GM21515 (cell line): ENCODE results near the gene FSD1.

ENCODE experiments used
- ATAC-seq: cut with Tn5 transposase; IDR thresholded peaks from one replicate; pipeline ENCODE4 v1.9.1; 2021; ENCODE audit not compliant: unreplicated experiment

FSD1 gene

DNA sequence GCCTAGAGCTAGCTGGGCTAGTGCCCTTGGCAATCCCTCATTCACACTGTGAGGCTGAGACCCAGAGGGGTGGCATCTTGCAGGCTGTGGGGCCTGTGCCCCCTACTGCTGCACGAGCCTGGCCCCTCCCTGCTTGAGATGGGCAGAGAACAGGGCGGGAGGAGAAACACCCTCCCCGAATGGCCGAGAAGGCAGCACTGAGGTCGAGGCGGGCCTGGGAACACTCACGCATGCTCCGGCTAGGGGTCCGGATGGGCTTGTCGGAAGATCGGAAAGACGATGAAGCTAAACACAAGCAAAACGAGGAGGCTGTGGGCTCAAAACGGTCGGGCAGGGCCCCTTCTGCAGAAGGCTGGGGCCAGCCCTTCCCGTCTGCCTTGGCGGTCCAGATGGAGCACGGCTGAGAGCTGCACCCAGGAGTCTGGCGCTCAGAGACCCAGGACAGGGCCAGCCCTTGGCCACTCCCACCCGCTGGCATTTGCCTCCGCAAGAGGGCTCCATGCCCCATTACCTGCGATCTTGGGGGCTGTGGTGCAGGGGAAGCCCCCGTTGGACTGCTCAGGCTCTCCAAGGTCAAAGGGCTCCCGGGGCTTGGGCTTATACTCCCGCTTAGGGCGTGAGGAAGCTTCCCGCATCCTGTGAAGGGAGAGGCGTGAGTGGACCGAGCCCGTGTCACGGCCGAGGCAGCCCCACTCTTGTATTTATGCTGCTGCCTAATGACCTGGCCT is 57.9 kb downstream of the FSD1 start:
- no peak for ATAC-seq

DNA sequence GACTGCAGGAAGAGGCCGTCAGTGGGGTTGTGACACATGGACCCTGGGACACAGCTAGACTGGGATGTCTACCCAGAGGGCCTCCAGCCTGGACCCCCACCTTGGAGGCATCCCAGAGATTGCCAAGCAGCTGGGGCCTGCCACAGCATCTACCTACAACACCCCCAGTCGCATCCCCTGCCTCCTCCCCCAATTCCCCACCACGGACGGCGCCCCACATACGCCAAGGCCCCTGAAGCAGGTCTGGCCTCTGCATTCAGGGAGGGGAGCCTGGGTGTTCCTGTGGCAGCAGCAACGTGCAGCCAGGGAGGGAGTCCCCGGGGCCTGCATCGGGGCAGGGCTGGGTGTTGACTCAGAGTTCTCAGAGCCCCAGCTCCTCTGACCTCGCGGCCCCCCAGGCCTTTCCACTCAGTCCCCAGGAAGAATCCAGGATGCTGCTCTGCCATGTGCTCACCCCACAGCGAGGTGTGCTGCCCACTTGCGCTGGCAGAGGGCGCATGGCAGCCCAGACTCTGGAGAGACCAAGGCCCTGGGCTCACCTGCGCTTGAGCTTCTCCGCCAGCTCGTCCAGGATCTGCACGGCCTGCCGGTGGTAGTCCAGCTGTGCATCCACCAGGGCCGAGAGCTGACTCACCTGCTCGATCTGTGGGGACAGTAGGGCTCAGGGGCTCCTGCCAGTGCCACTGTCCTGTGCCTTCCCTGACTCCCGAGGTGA is 58.6 kb downstream of the FSD1 start:
- no peak for ATAC-seq

DNA sequence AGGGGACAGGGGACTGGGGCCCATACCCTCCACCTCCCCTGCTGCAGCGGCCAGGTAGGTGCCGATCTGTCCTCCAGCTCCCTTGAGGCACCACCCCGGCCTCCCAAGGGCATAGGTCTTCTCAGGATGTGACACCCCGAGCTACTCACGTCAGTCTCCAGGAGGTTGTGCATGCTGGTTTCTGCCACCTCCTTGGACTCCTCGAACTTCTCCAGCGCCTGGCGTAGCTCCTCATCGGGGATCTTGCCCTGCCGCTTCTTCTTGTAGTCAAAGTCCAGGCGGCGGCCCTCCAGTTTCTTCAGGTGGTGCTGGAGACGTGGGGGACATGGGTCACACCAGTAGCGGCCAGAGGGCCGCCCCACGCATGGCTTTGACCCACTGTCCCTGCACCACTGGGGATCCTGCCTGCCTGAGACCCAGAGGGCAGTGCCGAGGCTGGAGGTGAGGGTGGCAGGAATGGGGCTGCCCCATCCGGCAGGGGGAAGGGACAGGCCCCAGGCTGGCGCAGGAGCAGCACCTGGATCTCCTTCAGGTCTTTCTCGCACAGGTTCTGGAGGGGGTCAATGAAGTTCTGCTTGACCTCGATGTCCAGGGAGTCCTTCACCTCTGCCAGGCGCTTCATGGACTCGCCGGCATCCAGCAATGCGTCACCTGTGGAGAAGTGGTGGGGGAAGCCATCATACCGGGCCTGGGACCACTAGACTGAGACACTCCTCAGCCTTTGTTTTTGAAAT is 59.3 kb downstream of the FSD1 start:
- ATAC-seq, result no peak

DNA sequence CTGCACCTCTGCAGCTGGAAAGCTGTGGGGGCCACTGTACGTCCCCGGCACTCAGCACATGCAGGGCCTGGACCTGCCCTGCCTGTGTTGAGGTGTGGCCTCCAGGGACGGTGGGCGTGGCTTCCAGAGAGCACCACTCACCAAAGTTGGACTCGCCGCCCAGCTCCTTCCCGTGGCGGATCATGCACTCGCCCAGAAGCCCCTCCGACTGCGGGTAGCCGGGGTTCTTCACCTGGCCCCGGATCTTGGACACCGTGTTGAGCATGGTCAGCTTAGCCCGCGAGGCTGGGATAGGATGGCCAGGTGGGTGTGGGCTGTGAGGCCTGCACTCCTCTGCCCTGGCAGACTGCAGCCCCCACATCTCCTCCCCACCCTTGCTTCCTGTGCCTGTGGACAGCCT is 60.9 kb downstream of the FSD1 start:
- no peak for ATAC-seq

DNA sequence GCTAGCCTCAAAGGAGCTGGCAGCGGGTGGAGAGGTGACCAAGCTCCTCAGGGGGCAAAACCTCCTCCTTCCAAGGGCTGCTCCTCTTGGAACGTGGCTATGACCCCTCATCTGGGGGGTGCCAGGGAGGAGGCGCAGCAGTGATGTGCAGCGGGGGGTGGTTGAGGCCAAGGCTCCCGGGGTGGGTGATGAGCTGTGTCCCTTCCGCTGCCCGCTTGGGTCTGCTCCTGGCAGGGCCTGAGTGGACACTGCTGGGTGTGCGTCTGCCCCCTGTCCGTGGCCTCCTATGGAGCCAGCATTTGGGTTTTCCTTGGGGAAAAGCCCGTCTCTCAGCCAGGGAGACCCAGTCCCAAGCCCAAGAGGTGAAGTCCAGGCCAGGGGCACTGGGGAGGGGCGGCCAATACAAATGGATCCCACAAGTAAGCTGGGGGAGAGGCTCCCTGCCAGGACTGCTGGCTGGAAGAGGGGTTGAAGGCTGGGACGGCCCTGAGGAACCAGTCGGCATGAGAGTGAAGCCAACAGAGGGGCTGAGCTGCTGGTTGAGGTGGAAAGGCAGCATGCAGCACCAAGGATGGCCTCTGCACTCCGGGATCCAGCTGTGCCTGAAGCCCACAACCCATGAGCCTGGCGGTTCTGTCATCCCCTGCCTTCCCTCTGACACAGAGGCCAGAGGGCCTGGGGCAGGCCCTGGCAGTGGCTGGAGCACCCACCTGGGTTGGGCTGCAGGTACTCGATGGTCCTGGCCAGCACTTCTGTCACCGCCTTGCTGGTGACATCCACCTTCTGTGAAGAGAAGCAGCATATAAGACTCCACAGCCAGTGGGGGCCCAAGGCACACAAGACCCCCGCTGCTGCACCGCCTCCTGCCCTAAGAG is 61.6 kb downstream of the FSD1 start:
- ATAC-seq, result no peak

DNA sequence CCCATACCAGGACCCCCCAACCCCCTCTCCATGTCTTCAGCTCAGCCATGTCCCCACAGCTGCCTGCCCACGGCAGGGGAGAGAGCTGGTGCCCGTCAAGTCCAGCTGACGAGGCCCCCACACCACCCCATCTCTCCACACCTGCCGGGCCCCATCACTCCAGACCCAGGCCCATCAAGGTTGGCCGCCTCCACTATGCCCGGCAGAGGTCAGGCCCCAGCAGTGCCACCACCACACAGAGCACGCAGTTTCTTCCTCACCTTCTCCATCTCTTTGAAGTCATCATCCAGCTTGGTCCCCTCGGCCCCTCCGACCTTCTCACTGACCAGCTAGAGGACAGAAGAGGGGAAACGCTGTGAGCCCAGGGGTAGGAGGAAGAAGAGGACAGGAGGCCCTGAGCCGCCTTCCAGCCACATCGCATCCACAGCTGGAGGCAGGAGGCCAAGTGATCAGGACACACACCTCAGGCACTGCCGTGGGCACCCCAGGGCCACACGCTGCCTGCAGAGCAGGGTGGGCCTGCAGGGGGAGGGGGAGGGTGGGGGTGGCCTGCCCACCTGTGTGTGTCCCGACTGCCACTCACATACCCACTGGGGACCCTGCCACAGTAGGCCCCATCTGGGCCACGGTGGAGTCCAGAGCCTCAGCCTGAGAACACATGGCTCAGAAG is 62.4 kb downstream of the FSD1 start:
- ATAC-seq, result no peak

DNA sequence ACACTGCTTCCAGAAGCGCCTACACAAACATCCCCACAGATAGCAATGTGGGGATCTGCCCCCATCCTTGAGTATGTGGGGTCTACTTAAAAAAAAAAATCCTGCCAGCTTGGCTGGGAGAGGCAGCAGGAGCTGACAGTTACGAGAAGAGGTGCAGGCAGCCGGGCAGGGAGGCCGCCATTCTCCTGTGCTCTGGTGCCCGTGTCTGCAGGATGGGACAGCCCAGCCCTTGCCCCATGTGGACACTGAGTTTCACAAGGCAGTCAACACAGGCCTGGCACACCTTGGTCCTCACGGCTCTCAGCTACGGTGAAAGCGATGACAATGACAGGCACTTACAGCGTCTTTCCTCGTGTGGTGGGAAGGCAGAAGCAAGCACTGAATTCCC is 62.9 kb downstream of the FSD1 start:
- ATAC-seq, result no peak

DNA sequence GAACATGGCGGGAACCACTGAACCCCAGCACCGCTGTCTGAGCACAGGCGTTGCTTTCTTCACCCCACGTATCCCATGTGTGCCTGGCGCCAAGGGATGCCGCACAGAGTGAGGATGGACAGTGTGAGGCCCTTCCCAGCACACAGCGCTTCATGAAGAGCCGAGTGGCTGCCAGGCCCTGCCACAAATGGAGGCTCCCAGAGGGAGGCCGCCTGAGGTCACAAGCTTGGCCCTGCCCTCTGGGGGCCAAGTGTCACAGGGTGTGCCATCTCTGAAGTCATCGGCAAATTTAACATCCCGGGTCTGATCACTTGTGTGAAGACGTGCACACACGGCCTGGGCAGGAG is 63.4 kb downstream of the FSD1 start:
- no peak for ATAC-seq

DNA sequence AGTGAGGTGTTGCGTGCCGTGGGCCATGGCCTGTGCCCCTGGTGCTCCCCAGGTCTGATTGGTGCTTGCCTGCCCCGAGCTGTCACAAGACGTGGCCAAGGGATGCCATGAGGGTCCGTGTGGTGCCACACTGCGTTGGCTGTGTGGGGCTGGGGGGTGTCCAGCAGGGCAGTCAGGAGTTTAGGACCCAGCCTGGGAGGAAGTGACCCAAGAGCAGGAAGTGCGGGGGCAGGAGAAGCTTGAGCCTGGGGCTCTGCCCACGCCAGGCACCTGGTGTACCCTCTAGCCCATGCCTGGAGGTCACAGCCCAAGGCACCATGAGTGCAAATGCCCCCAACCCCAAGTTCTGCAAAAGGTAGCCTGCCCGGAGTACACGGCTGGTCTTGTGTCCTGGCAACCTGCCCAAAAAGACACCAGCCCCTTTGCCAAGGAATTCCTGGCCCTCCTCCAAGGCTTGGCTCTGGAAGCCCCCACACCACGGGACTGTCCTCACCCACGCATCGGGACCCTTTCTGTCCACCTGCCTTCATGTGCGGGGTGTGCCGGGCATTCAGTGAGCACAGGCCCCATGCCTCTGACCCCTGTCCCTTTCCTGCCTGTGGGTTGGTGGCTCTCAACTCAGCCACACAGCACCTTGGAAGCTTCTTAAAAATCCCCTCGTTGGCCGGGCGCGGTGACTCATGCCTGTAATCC is 63.9 kb downstream of the FSD1 start:
- ATAC-seq, result no peak

DNA sequence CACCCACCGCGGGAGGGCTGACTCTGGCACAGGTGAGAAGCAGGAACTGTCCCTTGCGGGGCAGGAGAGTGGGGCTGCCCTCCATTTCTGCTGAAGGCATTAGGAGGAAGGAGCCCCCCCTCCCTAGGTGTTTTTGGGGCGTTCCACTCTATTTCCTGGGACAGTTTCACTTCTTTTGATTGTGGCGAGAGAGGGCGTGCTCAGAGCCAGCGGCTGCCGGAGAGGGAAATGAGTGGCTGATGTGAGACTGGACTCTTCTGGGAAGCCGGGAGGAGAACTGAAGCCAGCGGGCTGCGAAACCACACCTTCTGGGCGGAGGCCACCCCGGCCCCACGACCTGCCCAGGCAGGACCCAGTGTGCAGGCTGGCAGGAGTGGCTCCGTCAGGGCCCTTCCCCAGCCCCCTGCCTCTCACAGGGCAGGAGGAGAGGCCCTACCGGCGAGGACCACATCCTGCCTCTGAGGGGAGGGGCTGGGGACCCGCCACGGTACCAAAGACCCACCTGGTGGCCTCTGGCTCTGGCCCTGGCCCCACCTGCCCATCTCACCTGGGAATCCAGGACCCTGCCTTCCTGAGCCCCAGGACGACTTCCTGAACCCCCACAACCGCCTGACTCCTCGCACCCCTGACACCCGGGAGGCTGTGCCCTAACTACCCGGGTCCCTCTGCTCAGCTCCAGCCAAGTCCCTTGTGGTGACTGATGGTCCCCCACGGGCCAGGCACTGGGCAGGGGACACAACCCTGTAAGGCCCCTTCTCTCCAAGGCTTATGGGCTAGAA is 64.9 kb downstream of the FSD1 start:
- peak; percentile 49 for ATAC-seq

DNA sequence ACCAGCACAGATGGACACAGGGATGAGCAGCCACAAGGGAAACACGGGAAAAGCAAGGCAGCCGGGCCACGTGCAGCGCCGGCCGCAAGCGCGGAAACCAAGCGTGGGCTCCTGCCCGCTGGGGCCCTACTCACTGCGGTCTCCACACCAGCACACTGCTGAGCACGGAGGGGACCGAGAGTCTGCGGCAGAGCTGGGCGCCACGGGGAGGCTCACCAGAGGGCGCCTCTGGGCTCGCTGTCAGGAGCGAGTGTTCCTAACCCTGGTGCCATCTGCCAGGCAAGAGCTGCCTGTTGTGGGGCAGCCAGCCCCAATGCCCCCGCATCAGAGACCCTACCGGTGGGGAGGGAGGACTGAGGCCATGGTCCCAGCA is 65.5 kb downstream of the FSD1 start:
- peak; percentile 33 for ATAC-seq

DNA sequence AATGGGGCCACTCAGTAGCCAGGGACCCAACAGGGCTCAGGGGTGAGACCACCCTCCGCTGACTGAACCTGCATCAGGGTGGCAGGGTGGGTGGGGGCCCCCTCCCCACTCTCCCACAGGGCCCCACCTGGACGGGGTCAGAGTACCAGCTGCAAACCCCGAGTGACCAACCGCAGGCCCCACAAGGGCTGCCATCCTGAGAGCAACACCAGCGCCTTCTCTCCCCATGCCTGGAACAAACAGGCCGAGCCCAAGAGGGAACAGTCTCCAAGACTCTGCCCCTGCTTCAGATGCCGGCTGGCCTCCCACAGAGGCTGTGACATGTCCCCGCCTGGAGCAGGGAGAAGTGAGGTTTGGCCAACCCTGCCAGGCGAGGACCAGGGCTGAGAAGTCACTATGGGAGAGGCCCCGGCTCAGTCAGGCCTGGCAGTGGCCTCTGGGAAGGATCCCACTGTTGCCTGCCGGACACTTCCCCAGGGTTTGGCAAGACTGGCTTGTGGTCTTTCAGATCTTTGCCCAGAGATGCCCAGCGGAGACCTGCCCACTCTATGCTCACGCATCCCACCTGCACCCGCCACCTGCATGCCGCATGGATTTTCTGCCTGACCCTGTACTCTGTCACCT is 66.1 kb downstream of the FSD1 start:
- no peak for ATAC-seq

DNA sequence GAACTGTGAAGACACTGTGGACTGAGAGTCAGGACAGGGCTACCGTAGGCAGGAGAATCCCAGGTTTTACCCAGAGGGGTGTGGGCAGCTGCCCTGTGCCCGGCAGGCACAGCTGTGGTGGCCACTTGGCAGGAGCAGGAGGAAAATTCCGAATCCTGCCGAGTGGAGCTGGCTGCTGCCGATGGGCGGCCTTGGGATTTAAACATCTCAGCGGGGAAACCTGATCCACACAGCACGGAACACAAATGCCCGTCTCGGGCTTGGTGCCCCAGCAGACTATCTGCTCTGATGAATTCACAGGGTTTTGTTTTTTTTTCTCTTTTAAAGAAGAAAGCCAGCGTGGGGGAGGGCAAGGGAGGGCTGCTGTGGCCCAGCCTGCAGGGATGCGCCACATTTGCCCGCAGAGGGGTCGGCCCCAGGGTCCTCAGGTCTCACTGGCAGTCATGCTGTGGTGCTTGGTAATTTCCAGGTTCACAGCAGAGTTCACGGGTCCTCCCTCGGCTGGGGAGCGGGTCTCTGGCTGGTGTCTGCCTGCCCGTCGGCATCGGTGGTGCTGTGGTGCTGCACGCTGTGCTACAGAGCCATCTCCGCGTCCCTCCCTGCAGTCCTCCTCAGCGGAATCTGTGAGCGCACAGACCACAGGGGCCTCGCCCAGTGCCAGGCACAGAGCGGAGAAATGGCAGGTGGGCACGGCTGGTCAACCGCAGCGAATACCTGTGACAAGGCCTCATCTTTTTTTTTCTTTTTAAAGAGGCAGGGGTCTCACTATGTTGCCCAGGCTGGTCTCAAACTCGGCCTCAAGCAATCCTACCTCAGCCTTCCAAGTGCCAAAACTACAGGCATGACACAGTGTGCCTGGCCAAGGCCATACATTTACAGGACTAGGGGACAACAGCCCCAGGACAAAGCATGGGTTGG is 67.1 kb downstream of the FSD1 start:
- no peak for ATAC-seq

DNA sequence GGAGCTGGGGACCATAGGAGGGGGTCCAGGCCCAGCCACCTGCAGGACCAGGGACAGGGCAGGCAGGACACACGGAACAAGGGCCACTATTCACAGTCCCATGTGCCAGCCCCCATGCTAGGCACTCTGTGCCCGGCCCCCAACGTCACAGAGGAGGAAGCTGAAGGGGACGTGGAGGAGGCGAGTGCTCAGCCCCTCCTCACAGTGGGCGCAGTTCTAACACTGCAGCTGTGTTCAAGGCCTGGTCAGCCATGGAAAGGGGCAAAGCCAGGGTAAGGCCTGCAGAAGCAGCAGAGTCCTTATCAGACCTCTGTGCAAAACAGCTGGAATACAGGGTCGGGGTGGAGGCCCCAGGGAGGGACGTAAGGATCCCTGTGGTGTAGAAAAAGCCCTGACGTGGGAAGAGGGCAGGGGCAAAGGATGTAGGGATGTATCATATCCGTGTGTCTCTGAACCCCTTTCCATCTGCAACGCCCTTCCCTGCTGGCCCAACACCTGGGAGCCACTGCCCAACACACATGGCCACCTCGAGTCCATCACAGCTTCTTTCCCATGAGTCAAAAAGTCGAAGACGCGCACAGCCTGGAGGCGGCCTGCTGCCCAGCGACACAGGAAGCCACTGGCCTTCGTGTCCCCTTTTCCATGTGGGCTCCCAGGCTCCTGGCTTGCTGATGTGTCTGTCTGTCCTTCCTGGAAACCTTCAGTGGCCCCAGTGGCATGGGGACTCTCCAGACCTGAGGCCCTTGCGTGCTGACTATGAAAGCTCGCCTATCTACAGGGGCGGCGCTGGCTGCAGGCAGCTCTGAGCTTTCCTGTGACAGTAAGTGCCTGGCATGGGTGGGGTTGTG is 68.0 kb downstream of the FSD1 start:
- ATAC-seq, result no peak

DNA sequence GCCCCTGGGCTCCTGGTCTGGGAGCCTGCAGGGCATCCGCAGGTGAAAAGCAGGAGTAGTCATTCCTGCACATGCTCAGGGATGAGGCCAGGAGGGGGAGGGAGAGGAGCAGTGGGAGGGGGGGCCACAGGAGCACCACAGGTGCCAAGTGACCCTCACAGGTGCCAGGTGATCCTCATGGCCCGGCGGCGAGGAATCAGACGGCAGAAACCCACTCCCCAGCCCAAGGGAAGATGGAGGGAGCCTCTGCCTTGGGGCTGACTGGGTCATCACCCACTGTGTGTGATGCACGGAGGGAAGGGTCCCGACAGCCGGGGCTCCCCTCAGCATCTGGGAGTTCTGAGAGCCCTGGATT is 68.6 kb downstream of the FSD1 start:
- ATAC-seq, result no peak
